ENCODE data around the gene ARL6IP1.
"Not testable (repeated sequence)": the region's sequence is repeated elsewhere in the genome, so short reads cannot be mapped to it uniquely, and the experiment has no call there.

The ARL6IP1 gene

GRCh38 chr16:18782697-18783429, 18.5 kb downstream of the ARL6IP1 start:
- Histone ChIP-seq H3K9me3 (replicated peaks; ENCODE audit: insufficient read depth, low read length) (no peaks in the 10 kb centered on the region), H3K4me1 (ENCODE audit: low read length) (peaks cover 17% of the 10 kb centered on the region), H2AFZ (ENCODE audit: low read length) (no peak overlapping the region), H4K20me1 (ENCODE audit: insufficient read depth, low read length) (peaks cover 48% of the 10 kb centered on the region), H3K9ac (ENCODE audit: low read length) (no peak overlapping the region), H3K27ac (ENCODE audit: low read length) (no peak overlapping the region), H3K4me3 (ENCODE audit: low read length) (no peak overlapping the region), H3K36me3 (replicated peaks; ENCODE audit: insufficient read depth, low read length) (peaks cover 41% of the 10 kb centered on the region), H3K79me2 (ENCODE audit: low read length) (peaks cover 55% of the 10 kb centered on the region), H3K4me2 (ENCODE audit: low read depth, low read length) (no peak overlapping the region), H3K9me2 (replicated peaks; ENCODE audit: insufficient read depth, low read length) (no peaks in the 10 kb centered on the region), H3F3A (ENCODE audit: insufficient read depth, low read length) (peaks cover 32% of the 10 kb centered on the region), H3K27me3 (replicated peaks; ENCODE audit: insufficient read depth, low read length) (no peaks in the 10 kb centered on the region)
- TF ChIP-seq CTCF (IDR thresholded peaks at IDR 0.05; ENCODE audit: low read length) (no peak), EZH2phosphoT487 (IDR thresholded peaks at IDR 0.05; ENCODE audit: low read length) (no peak)
- no peak for DNase-seq

GRCh38 chr16:18781232-18781631, 20.1 kb downstream of the ARL6IP1 start:
- not testable (repeated sequence) for H2AFZ ChIP-seq (ENCODE audit: low read length); H3K4me3 ChIP-seq (ENCODE audit: low read length); H3K9me3 ChIP-seq (replicated peaks; ENCODE audit: insufficient read depth, low read length); DNase-seq; H3K9me2 ChIP-seq (replicated peaks; ENCODE audit: insufficient read depth, low read length); H3K9ac ChIP-seq (ENCODE audit: low read length); H3K27ac ChIP-seq (ENCODE audit: low read length); H3K27me3 ChIP-seq (replicated peaks; ENCODE audit: insufficient read depth, low read length); H3K4me1 ChIP-seq (ENCODE audit: low read length); H3K4me2 ChIP-seq (ENCODE audit: low read depth, low read length)
- Histone ChIP-seq H4K20me1 (ENCODE audit: insufficient read depth, low read length) (peaks cover 31% of the 10 kb centered on the region), H3K36me3 (replicated peaks; ENCODE audit: insufficient read depth, low read length) (peaks cover 33% of the 10 kb centered on the region), H3F3A (ENCODE audit: insufficient read depth, low read length) (peaks cover 25% of the 10 kb centered on the region), H3K79me2 (ENCODE audit: low read length) (peaks cover 38% of the 10 kb centered on the region)

- H3K9me2 ChIP-seq (replicated peaks; ENCODE audit: insufficient read depth, low read length); DNase-seq; H3K9ac ChIP-seq (ENCODE audit: low read length); H3K4me3 ChIP-seq (ENCODE audit: low read length); H3K4me2 ChIP-seq (ENCODE audit: low read depth, low read length); H3K4me1 ChIP-seq (ENCODE audit: low read length); H3K27ac ChIP-seq (ENCODE audit: low read length); H3K27me3 ChIP-seq (replicated peaks; ENCODE audit: insufficient read depth, low read length); H3K9me3 ChIP-seq (replicated peaks; ENCODE audit: insufficient read depth, low read length); H2AFZ ChIP-seq (ENCODE audit: low read length): not testable (repeated sequence)
- H3K79me2 ChIP-seq (ENCODE audit: low read length), result peaks cover 31% of the 10 kb centered on the region
- H3K36me3 ChIP-seq (replicated peaks; ENCODE audit: insufficient read depth, low read length), result peaks cover 27% of the 10 kb centered on the region
- peaks cover 24% of the 10 kb centered on the region for H4K20me1 ChIP-seq (ENCODE audit: insufficient read depth, low read length)
- peaks cover 24% of the 10 kb centered on the region for H3F3A ChIP-seq (ENCODE audit: insufficient read depth, low read length)
Measured at GRCh38 chr16:18780460-18781026, 20.8 kb downstream of the ARL6IP1 start.

- not testable (repeated sequence) for H3K4me2 ChIP-seq (ENCODE audit: low read depth, low read length); H3F3A ChIP-seq (ENCODE audit: insufficient read depth, low read length); H3K27ac ChIP-seq (ENCODE audit: low read length); H3K36me3 ChIP-seq (replicated peaks; ENCODE audit: insufficient read depth, low read length); H3K9me3 ChIP-seq (replicated peaks; ENCODE audit: insufficient read depth, low read length); H3K4me1 ChIP-seq (ENCODE audit: low read length); H3K9ac ChIP-seq (ENCODE audit: low read length); H2AFZ ChIP-seq (ENCODE audit: low read length); H3K4me3 ChIP-seq (ENCODE audit: low read length); DNase-seq; H4K20me1 ChIP-seq (ENCODE audit: insufficient read depth, low read length); H3K79me2 ChIP-seq (ENCODE audit: low read length); H3K9me2 ChIP-seq (replicated peaks; ENCODE audit: insufficient read depth, low read length); H3K27me3 ChIP-seq (replicated peaks; ENCODE audit: insufficient read depth, low read length)
Measured at GRCh38 chr16:18777664-18778063, 23.7 kb downstream of the ARL6IP1 start.

GRCh38 chr16:18776334-18776733, 25.0 kb downstream of the ARL6IP1 start:
- H3K36me3 ChIP-seq (replicated peaks; ENCODE audit: insufficient read depth, low read length); H3K27ac ChIP-seq (ENCODE audit: low read length); H3K9me2 ChIP-seq (replicated peaks; ENCODE audit: insufficient read depth, low read length); H3K4me1 ChIP-seq (ENCODE audit: low read length); H3F3A ChIP-seq (ENCODE audit: insufficient read depth, low read length); H3K4me2 ChIP-seq (ENCODE audit: low read depth, low read length); H3K79me2 ChIP-seq (ENCODE audit: low read length); H3K9me3 ChIP-seq (replicated peaks; ENCODE audit: insufficient read depth, low read length); H4K20me1 ChIP-seq (ENCODE audit: insufficient read depth, low read length); DNase-seq; H3K9ac ChIP-seq (ENCODE audit: low read length); H2AFZ ChIP-seq (ENCODE audit: low read length); H3K4me3 ChIP-seq (ENCODE audit: low read length); H3K27me3 ChIP-seq (replicated peaks; ENCODE audit: insufficient read depth, low read length): not testable (repeated sequence)

GRCh38 chr16:18774651-18775050, 26.7 kb downstream of the ARL6IP1 start:
- H4K20me1 ChIP-seq (ENCODE audit: insufficient read depth, low read length); H3K9ac ChIP-seq (ENCODE audit: low read length); H3K9me3 ChIP-seq (replicated peaks; ENCODE audit: insufficient read depth, low read length); H3F3A ChIP-seq (ENCODE audit: insufficient read depth, low read length); H3K4me2 ChIP-seq (ENCODE audit: low read depth, low read length); H3K4me3 ChIP-seq (ENCODE audit: low read length); H3K27ac ChIP-seq (ENCODE audit: low read length); H2AFZ ChIP-seq (ENCODE audit: low read length); H3K36me3 ChIP-seq (replicated peaks; ENCODE audit: insufficient read depth, low read length); H3K27me3 ChIP-seq (replicated peaks; ENCODE audit: insufficient read depth, low read length); H3K79me2 ChIP-seq (ENCODE audit: low read length); H3K9me2 ChIP-seq (replicated peaks; ENCODE audit: insufficient read depth, low read length); DNase-seq; H3K4me1 ChIP-seq (ENCODE audit: low read length): not testable (repeated sequence)

- not testable (repeated sequence) for H3K79me2 ChIP-seq (ENCODE audit: low read length); H3K27me3 ChIP-seq (replicated peaks; ENCODE audit: insufficient read depth, low read length); H3F3A ChIP-seq (ENCODE audit: insufficient read depth, low read length); H3K36me3 ChIP-seq (replicated peaks; ENCODE audit: insufficient read depth, low read length); H3K9me3 ChIP-seq (replicated peaks; ENCODE audit: insufficient read depth, low read length); H4K20me1 ChIP-seq (ENCODE audit: insufficient read depth, low read length); H3K4me2 ChIP-seq (ENCODE audit: low read depth, low read length); DNase-seq; H2AFZ ChIP-seq (ENCODE audit: low read length); H3K4me1 ChIP-seq (ENCODE audit: low read length); H3K27ac ChIP-seq (ENCODE audit: low read length); H3K9ac ChIP-seq (ENCODE audit: low read length); H3K4me3 ChIP-seq (ENCODE audit: low read length); H3K9me2 ChIP-seq (replicated peaks; ENCODE audit: insufficient read depth, low read length)
Measured at GRCh38 chr16:18772171-18772570, 29.2 kb downstream of the ARL6IP1 start.
